ENCODE results near the gene OR2AK2.

OR2AK2 gene

GRCh38 chr1:247964933-247965332 is at the start of gene OR2AK2:
Gene OR2AK2, plus strand, starts transcription at chr1:247965233. Its CDS starts 144 bp downstream, at chr1:247965377.
- no peak for TF ChIP-seq CTCF (IDR thresholded peaks at IDR 0.05)

- TF ChIP-seq CTCF (IDR thresholded peaks at IDR 0.05): no peak
Measured at GRCh38 chr1:247919952-247920351, 45.1 kb upstream of the OR2AK2 start, which contains the start of gene OR2T8. Gene OR2T8, plus strand, starts transcription at chr1:247920252. Its CDS starts 766 bp downstream, at chr1:247921018.

GRCh38 chr1:247923941-247924340 is 41.1 kb upstream of the OR2AK2 start:
- TF ChIP-seq CTCF (IDR thresholded peaks at IDR 0.05): no peak

GRCh38 chr1:247924868-247925267 is 40.2 kb upstream of the OR2AK2 start, which contains the start of gene OR2AJ1:
Gene OR2AJ1, plus strand, starts transcription at chr1:247924889. Its CDS starts 8,880 bp downstream, at chr1:247933769.
- no peak for TF ChIP-seq CTCF (IDR thresholded peaks at IDR 0.05)

- TF ChIP-seq CTCF (IDR thresholded peaks at IDR 0.05): no peak
Measured at GRCh38 chr1:247933989-247934388, 31.0 kb upstream of the OR2AK2 start.

GRCh38 chr1:247935781-247936180 is 29.3 kb upstream of the OR2AK2 start:
- no peak for TF ChIP-seq CTCF (IDR thresholded peaks at IDR 0.05)

- TF ChIP-seq CTCF (IDR thresholded peaks at IDR 0.05): no peak
Measured at GRCh38 chr1:247936415-247936814, 28.6 kb upstream of the OR2AK2 start.
